ENCODE measurements around the gene DPF3. TPM values are rescaled to one million over a fixed set of nuclear protein-coding genes. Genes with fewer than 3 reads are reported as not detected.

The DPF3 gene
- total RNA-seq, 1 donor from 2014 or later, result 36.5 TPM

GRCh38 chr14:72605096-72605920, 288.6 kb downstream of the DPF3 start:
- peak; percentile 3 for DNase-seq (ENCODE audit: low spot score)

GRCh38 chr14:72604133-72604532, 289.8 kb downstream of the DPF3 start:
- no peak for DNase-seq (ENCODE audit: low spot score)
- intact Hi-C loops (cut with DNase I), result no loop called here

More at GRCh38 chr14:72605096-72605920, 288.6 kb downstream of the DPF3 start:
- intact Hi-C loops (cut with DNase I), result no loop called here

GRCh38 chr14:72603639-72604038, 290.3 kb downstream of the DPF3 start:
- intact Hi-C loops (cut with DNase I), result no loop called here
- no peak for DNase-seq (ENCODE audit: low spot score)

- no peak for DNase-seq (ENCODE audit: low spot score)
- intact Hi-C loops (cut with DNase I), result no loop called here
Observed at GRCh38 chr14:72600551-72601330, 293.2 kb downstream of the DPF3 start.

GRCh38 chr14:72599579-72600470, 294.1 kb downstream of the DPF3 start:
- no peak for DNase-seq (ENCODE audit: low spot score)
- intact Hi-C loops (cut with DNase I), result no loop called here

- intact Hi-C loops (cut with DNase I), result no loop called here
- DNase-seq (ENCODE audit: low spot score), result no peak
Observed at GRCh38 chr14:72598306-72598705, 295.6 kb downstream of the DPF3 start.

GRCh38 chr14:72597252-72598233, 296.4 kb downstream of the DPF3 start:
- intact Hi-C loops (cut with DNase I), result no loop called here
- DNase-seq (ENCODE audit: low spot score), result no peak

GRCh38 chr14:72595152-72595862, 298.6 kb downstream of the DPF3 start:
- intact Hi-C loops (cut with DNase I), result no loop called here
- no peak for DNase-seq (ENCODE audit: low spot score)

- DNase-seq (ENCODE audit: low spot score), result no peak
- intact Hi-C loops (cut with DNase I), result no loop called here
Observed at GRCh38 chr14:72594099-72594901, 299.6 kb downstream of the DPF3 start.

- DNase-seq (ENCODE audit: low spot score), result no peak
- intact Hi-C loops (cut with DNase I), result no loop called here
Observed at GRCh38 chr14:72591391-72591790, 302.5 kb downstream of the DPF3 start.

GRCh38 chr14:72590577-72590976, 303.3 kb downstream of the DPF3 start:
- no peak for DNase-seq (ENCODE audit: low spot score)
- intact Hi-C loops (cut with DNase I), result no loop called here

GRCh38 chr14:72589652-72590051, 304.2 kb downstream of the DPF3 start:
- DNase-seq (ENCODE audit: low spot score), result no peak
- intact Hi-C loops (cut with DNase I), result no loop called here

- no peak for DNase-seq (ENCODE audit: low spot score)
- intact Hi-C loops (cut with DNase I), result no loop called here
Observed at GRCh38 chr14:72588521-72588920, 305.4 kb downstream of the DPF3 start.

GRCh38 chr14:72583316-72584272, 310.3 kb downstream of the DPF3 start:
- intact Hi-C loops (cut with DNase I), result no loop called here
- no peak for DNase-seq (ENCODE audit: low spot score)

GRCh38 chr14:72582582-72582981, 311.3 kb downstream of the DPF3 start:
- intact Hi-C loops (cut with DNase I), result no loop called here
- DNase-seq (ENCODE audit: low spot score), result no peak

- intact Hi-C loops (cut with DNase I), result no loop called here
- no peak for DNase-seq (ENCODE audit: low spot score)
Observed at GRCh38 chr14:72578514-72578913, 315.4 kb downstream of the DPF3 start.
